Panc1 (cell line): Measurements from ENCODE around the gene MAD1L1. TPM values are rescaled to one million over a fixed set of nuclear protein-coding genes. Genes with fewer than 3 reads are reported as not detected.

Experiments used
- ATAC-seq: fragments of 200-7000 bp; cut with Tn5 transposase; 2 replicates; pipeline ENCODE4 v1.9.1; 2020; ENCODE audit warnings: mild to moderate bottlenecking, moderate library complexity
- BruUV-seq: library from RNA; stranded (reverse); fragments of 400-500 nt; replicated peaks from 2 replicates; lab custom pipeline; 2021; lab: Mats Ljungman, UMichigan
- CTCF ChIA-PET: fragments of 300-600 bp; sonication (Branson Sonifier 250); formaldehyde crosslinking; loops from one replicate; lab custom pipeline; 2022; ENCODE audit warnings: antibody characterized with exemption; lab: Charles Lee
- POLR2A ChIA-PET: fragments of 300-600 bp; sonication (Branson Sonifier 250); formaldehyde crosslinking; loops from one replicate; lab custom pipeline; 2022; ENCODE audit warnings: antibody characterized with exemption; lab: Charles Lee
- DNase-seq: peaks from one replicate; pipeline ENCODE4 v3.0.0-alpha.2; 2010; ENCODE audit warnings: low read depth, low spot score
- H3K27ac ChIP-seq: 2 replicates; pipeline ENCODE4 v1.5.1; 2011; ENCODE audit warnings: mild to moderate bottlenecking, low read length, inconsistent platforms
- H3K27me3 ChIP-seq: fragments of 200-500 bp; sonication (Bioruptor generic); 2 replicates; pipeline ENCODE4 v1.6.0; 2014; ENCODE audit warnings: low read length, inconsistent platforms; ENCODE audit not compliant: control insufficient read depth, insufficient read depth
- H3K36me3 ChIP-seq: fragments of 200-500 bp; sonication (Bioruptor generic); 2 replicates; pipeline ENCODE4 v1.5.1; 2014; ENCODE audit warnings: inconsistent platforms, mild to moderate bottlenecking, low read length, moderate library complexity; ENCODE audit not compliant: control insufficient read depth, insufficient read depth
- H3K4me1 ChIP-seq: 2 replicates; pipeline ENCODE4 v1.5.1; 2011; ENCODE audit warnings: inconsistent platforms, mild to moderate bottlenecking, low read length, moderate library complexity; ENCODE audit not compliant: control insufficient read depth, insufficient read depth
- H3K4me3 ChIP-seq, 2 experiments: 2 replicates each; pipeline ENCODE4 v1.5.1; 2011 to 2012; ENCODE audit warnings: low read depth in 2 of 2, low read length in 2 of 2, mild to moderate bottlenecking in 2 of 2, inconsistent platforms in 1 of 2, moderate library complexity in 1 of 2
- H3K9me3 ChIP-seq: fragments of 200-500 bp; sonication (Bioruptor generic); 2 replicates; pipeline ENCODE4 v1.5.1; 2014; ENCODE audit warnings: low read depth, mild to moderate bottlenecking, inconsistent platforms, low read length, moderate library complexity; ENCODE audit not compliant: control insufficient read depth, insufficient read depth
- CTCF ChIP-seq: fragments of 450-650 bp; IDR thresholded peaks from 2 replicates; pipeline ENCODE4 v1.5.1; 2017; ENCODE audit warnings: mild to moderate bottlenecking
- POLR2AphosphoS5 ChIP-seq: IDR thresholded peaks from 2 replicates; pipeline ENCODE4 v1.6.1; 2012; ENCODE audit warnings: mild to moderate bottlenecking, low read depth, low read length, moderate library complexity
- REST ChIP-seq, 2 experiments: IDR thresholded peaks; 2 replicates each; pipeline ENCODE4 v1.6.1; 2011 to 2012; ENCODE audit warnings: low read depth in 2 of 2, control low read depth in 1 of 2, low read length in 1 of 2, mild to moderate bottlenecking in 1 of 2, moderate library complexity in 1 of 2; ENCODE audit not compliant: insufficient read depth in 1 of 2
- SIN3A ChIP-seq: IDR thresholded peaks from 2 replicates; pipeline ENCODE4 v1.6.1; 2012; ENCODE audit warnings: low read depth, mild to moderate bottlenecking, low read length, moderate library complexity, borderline replicate concordance; ENCODE audit not compliant: insufficient read depth
- TCF7L2 ChIP-seq: IDR thresholded peaks from 2 replicates; pipeline ENCODE4 v1.6.1; 2011; ENCODE audit warnings: mild to moderate bottlenecking, low read depth, low read length, inconsistent platforms
- in situ Hi-C: cut with HindIII; loops from 2 replicates; pipeline ENCODE4 v1.10.0; 2016; ENCODE audit warnings: low sequenced_read_pairs, low pct_unique_long_range_greater_than_20kb
- intact Hi-C: fragments of 100-400 bp; cut with micrococcal nuclease; formaldehyde crosslinking; loops from one replicate; pipeline ENCODE4 v1.10.0; 2022; ENCODE audit not compliant: unreplicated experiment
- total RNA-seq: library from RNA; stranded (reverse); gene quantifications from one replicate; pipeline ENCODE4 v1.2.1, GENCODE V29; 2021; ENCODE audit not compliant: unreplicated experiment

The MAD1L1 gene
- total RNA-seq, 1 experiment from 2014 or later: 70.8 TPM

GRCh38 chr7:2281541-2281940 lies 48.8 kb upstream of the MAD1L1 start:
- in situ Hi-C loops: no loop called here
- TF ChIP-seq TCF7L2: no peak
- TF ChIP-seq REST (IDR thresholded peaks at IDR 0.05; ENCODE audit: insufficient read depth in 1 of 2, low read depth in 2 of 2, low read length in 1 of 2): no peak
- TF ChIP-seq SIN3A: no peak
- no peak for TF ChIP-seq POLR2AphosphoS5
- TF ChIP-seq CTCF: no peak
- Histone ChIP-seq H3K27ac (no peak overlapping the region), H3K4me3 (no peak overlapping the region), H3K4me1 (no peaks in the 10 kb centered on the region), H3K9me3 (no peaks in the 10 kb centered on the region), H3K36me3 (no peaks in the 10 kb centered on the region), H3K27me3 (no peaks in the 10 kb centered on the region)
- ChIA-PET CTCF (interaction anchor here (0.6 kb wide), 1 partner anchor 146 kb away, joined by 5 read pairs; no protein-coding TSS in a partner anchor), POLR2A (no interaction called here)
- intact Hi-C loops: no loop called here
- no peak for ATAC-seq
- BruUV-seq: no TSS peak
- no peak for DNase-seq

- in situ Hi-C loops (no loop called here), intact Hi-C loops (no loop called here)
- Histone ChIP-seq H3K27ac (no peak overlapping the region), H3K9me3 (no peaks in the 10 kb centered on the region), H3K4me3 (no peak overlapping the region), H3K4me1 (no peaks in the 10 kb centered on the region), H3K36me3 (no peaks in the 10 kb centered on the region), H3K27me3 (no peaks in the 10 kb centered on the region)
- DNase-seq: no peak
- ChIA-PET CTCF (interaction anchor here (0.6 kb wide), 1 partner anchor 67 kb away, joined by 6 read pairs; no protein-coding TSS in a partner anchor), POLR2A (interaction anchor here (0.7 kb wide), 1 partner anchor 30 kb away, joined by 6 read pairs; no protein-coding TSS in a partner anchor)
- ATAC-seq: no peak
- no peak for TF ChIP-seq CTCF
- no peak for TF ChIP-seq SIN3A
- TF ChIP-seq REST (IDR thresholded peaks at IDR 0.05; ENCODE audit: insufficient read depth in 1 of 2, low read depth in 2 of 2, low read length in 1 of 2): no peak
- TF ChIP-seq TCF7L2: no peak
- no peak for TF ChIP-seq POLR2AphosphoS5
- BruUV-seq: no TSS peak
These were observed 47.7 kb upstream of the MAD1L1 start for GRCh38 chr7:2280424-2280823.
